Upper lobe of left lung (tissue), 4 donors: ENCODE data around the gene PLEKHG3.

Experiments
- CTCF ChIP-seq, 6 experiments: fragments of 450-650 bp in 4 of 6; fragments of 200-600 bp in 2 of 6; sonication (generic) in 2 of 6; IDR thresholded peaks; one replicate each; pipeline ENCODE4 v1.5.1; 2016 to 2019; ENCODE audit warnings: antibody characterized with exemption in 6 of 6
- POLR2A ChIP-seq, 4 donors: fragments of 450-650 bp; IDR thresholded peaks; one replicate each; pipeline ENCODE4 v1.5.1; 2016 to 2017; ENCODE audit warnings: antibody characterized with exemption in 4 of 4, mild to moderate bottlenecking in 2 of 4

- no peak for TF ChIP-seq CTCF (IDR thresholded peaks at IDR 0.05)
- no peak for TF ChIP-seq POLR2A (IDR thresholded peaks at IDR 0.05)
Measured at GRCh38 chr14:64684091-64684490, 20.1 kb upstream of the PLEKHG3 start.
